Measurements from ENCODE around the gene ZNF546. TPM values are rescaled to one million over a fixed set of nuclear protein-coding genes. Genes with fewer than 3 reads are reported as not detected.

Gene ZNF546
- total and polyA plus RNA-seq, 7 donors = 1.0 to 9.2 (median 4.3) TPM

GRCh38 chr19:40055049-40055448 lies 58.2 kb downstream of the ZNF546 start:
- TF ChIP-seq CTCF (IDR thresholded peaks at IDR 0.05) = no peak
- peaks cover 34% of the 10 kb centered on the region for H3K9me3 ChIP-seq
- H3K4me1 ChIP-seq = peaks cover 10% of the 10 kb centered on the region
- no peaks in the 10 kb centered on the region for H3K36me3 ChIP-seq (ENCODE audit: insufficient read depth in 1 of 2, low read depth in 1 of 2)
- ATAC-seq (no peak), DNase-seq (no peak)
- H3K27me3 ChIP-seq (ENCODE audit: insufficient read depth in 3 of 3, low read length in 2 of 3) = no peaks in the 10 kb centered on the region
- 38 to 41% (median 41%) methylated on average over 10 of the region's 10 CpGs for WGBS, 3 donors
- intact Hi-C loops (cut with DNase I) = no loop called here
- H3K27ac ChIP-seq = no peak overlapping the region
- H3K4me3 ChIP-seq = peak overlapping the region; percentile 87

DNA sequence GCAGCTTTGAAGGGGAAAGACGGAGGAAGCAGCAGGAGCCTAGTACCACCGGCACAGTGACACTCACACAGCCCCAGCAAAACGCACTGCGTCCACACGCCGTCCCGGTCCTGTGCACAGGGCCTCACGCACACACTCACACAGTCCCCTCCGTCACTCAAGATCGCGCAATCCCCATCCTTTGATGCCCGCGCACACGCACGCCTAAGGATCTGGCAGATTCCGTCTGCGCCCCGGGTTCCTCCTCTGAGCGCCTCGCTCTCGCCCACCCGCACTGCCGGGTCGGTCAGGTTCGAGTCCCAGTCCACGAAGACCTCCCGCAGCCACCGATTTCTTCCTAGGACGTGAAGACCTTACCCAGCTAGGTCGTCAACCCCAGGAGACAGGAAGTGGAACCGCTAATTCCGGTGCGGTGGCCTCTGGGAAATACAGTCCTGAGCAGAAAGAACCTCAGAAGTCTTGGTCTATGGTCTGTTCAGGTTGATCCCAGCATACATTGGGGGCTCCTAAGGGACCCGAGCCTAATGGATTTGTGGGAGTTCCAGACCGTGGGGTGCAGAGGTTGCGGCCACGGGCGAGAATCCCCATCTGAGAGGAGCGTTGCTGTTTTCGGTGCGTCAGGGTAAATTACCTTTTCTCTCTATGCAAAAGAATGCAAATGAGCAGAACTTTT lies 59.1 kb downstream of the ZNF546 start, which contains the start of gene ZNF780B:
TSS of gene ZNF780B (minus strand) at position 400 of the 673 bp plus-strand sequence. CDS start 5,899 bp downstream, outside the sequence.
- intact Hi-C loops (cut with DNase I) = no loop called here
- no peaks in the 10 kb centered on the region for H3K36me3 ChIP-seq (ENCODE audit: insufficient read depth in 1 of 2, low read depth in 1 of 2)
- peak within 1 kb of the TSS; percentile 87 for H3K4me3 ChIP-seq
- no peak for TF ChIP-seq CTCF (IDR thresholded peaks at IDR 0.05)
- no peaks in the 10 kb centered on the region for H3K27me3 ChIP-seq (ENCODE audit: insufficient read depth in 3 of 3, low read length in 2 of 3)
- H3K27ac ChIP-seq = peak within 1 kb of the TSS; percentile 84
- peak; percentile 50 to 64 for DNase-seq
- H3K9me3 ChIP-seq = peaks cover 43% of the 10 kb centered on the region
- H3K4me1 ChIP-seq = peaks cover 10% of the 10 kb centered on the region
- peak; percentile 78 to 97 (median 94) for ATAC-seq
- WGBS, 3 donors = 0% methylated on average over 41 of the region's 41 CpGs

DNA sequence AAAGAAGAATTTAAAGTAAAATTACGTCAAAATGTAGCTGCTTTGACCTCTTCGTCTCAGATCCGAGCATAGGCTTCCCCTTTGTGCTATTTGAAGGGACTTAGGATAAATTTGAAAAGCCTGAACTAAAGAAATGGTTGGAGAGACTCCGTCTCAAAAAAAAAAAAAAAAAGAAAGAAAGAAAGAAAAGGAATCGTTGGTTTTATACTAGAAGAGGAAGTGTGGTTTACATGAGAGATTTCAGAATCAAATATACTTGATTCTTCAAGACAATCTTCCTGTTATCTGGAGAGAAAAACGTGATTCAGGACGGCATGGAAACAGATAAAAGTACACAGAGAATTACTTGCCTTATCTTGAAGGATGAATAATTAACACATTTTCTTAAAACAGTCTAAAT lies 59.6 kb downstream of the ZNF546 start:
- H3K4me1 ChIP-seq = peaks cover 10% of the 10 kb centered on the region
- H3K27ac ChIP-seq = peak overlapping the region; percentile 84
- intact Hi-C loops (cut with DNase I) = no loop called here
- WGBS, 3 donors = 5 to 10% (median 7%) methylated on average over 7 of the region's 7 CpGs
- no peaks in the 10 kb centered on the region for H3K36me3 ChIP-seq (ENCODE audit: insufficient read depth in 1 of 2, low read depth in 1 of 2)
- H3K27me3 ChIP-seq (ENCODE audit: insufficient read depth in 3 of 3, low read length in 2 of 3) = no peaks in the 10 kb centered on the region
- H3K4me3 ChIP-seq = peak overlapping the region; percentile 87
- peaks cover 48% of the 10 kb centered on the region for H3K9me3 ChIP-seq
- TF ChIP-seq CTCF (IDR thresholded peaks at IDR 0.05) = no peak
- ATAC-seq (no peak), DNase-seq (no peak)

DNA sequence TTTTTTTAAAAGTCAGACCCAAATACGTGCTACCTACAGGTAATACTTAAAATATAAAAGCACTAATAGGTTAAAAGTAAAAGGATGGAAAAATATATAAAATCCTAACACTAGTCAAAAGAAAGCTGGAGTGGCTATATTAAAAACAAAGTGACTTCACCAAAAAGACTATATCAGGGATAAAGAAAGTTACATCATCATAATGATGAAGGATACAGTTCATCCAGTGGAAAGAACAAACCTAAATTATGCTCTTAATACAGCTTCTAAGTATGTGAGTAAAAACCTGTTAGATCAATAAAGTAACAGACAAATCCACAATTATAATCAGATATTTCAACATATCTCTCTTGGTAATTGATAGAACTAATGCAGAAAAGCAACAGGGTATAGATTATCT lies 60.3 kb downstream of the ZNF546 start:
- intact Hi-C loops (cut with DNase I) = no loop called here
- ATAC-seq (no peak), DNase-seq (no peak)
- H3K4me1 ChIP-seq = peaks cover 10% of the 10 kb centered on the region
- no peaks in the 10 kb centered on the region for H3K27me3 ChIP-seq (ENCODE audit: insufficient read depth in 3 of 3, low read length in 2 of 3)
- H3K4me3 ChIP-seq = peak overlapping the region; percentile 87
- 87 to 93% (median 87%) methylated on average over 1 of the region's 1 CpG for WGBS, 3 donors
- H3K27ac ChIP-seq = no peak overlapping the region
- H3K36me3 ChIP-seq (ENCODE audit: insufficient read depth in 1 of 2, low read depth in 1 of 2) = no peaks in the 10 kb centered on the region
- no peak for TF ChIP-seq CTCF (IDR thresholded peaks at IDR 0.05)
- peaks cover 45% of the 10 kb centered on the region for H3K9me3 ChIP-seq

DNA sequence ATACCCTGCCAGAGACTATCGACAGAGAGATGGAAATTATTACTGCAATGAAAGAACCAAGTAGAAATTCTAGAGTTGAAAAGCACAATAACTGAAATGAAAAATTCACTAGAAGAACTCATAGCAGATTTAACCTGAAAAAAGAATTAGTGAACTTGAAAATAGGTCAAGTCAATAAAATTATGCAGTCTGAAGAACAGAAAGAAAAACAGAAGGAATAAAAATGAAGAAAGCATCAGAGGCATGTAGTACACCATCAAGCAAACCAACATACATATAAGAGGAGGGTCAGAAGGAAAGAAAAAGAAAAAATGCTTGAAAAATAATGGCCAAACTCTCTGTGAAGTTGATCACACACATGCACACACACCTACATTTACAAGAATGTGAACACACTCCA lies 62.8 kb downstream of the ZNF546 start:
- Histone ChIP-seq H3K36me3 (ENCODE audit: insufficient read depth in 1 of 2, low read depth in 1 of 2) (no peaks in the 10 kb centered on the region), H3K27ac (no peak overlapping the region), H3K4me1 (peaks cover 7% of the 10 kb centered on the region), H3K27me3 (ENCODE audit: insufficient read depth in 3 of 3, low read length in 2 of 3) (no peaks in the 10 kb centered on the region), H3K4me3 (no peak overlapping the region), H3K9me3 (peaks cover 45% of the 10 kb centered on the region)
- WGBS, 3 donors = 93 to 96% (median 95%) methylated on average over 1 of the region's 1 CpG
- no peak for TF ChIP-seq CTCF (IDR thresholded peaks at IDR 0.05)
- intact Hi-C loops (cut with DNase I) = no loop called here
- no peak for DNase-seq
- ATAC-seq = no peak
